GM12875 (cell line): Measurements from ENCODE around the gene PKDCC.

Source experiments
- H3K4me3 ChIP-seq: one replicate; pipeline ENCODE4 v1.5.1; 2011; ENCODE audit warnings: low read depth, low read length, control low read depth
- CTCF ChIP-seq: IDR thresholded peaks from 2 replicates; pipeline ENCODE4 v1.5.1; 2011; ENCODE audit warnings: low read depth, mild to moderate bottlenecking, control low read depth, inconsistent platforms, low read length, moderate library complexity, borderline replicate concordance; ENCODE audit not compliant: insufficient read depth

Gene PKDCC

GRCh38 chr2:42054714-42055430, 7.1 kb downstream of the PKDCC start:
- TF ChIP-seq CTCF = no peak
- no peak overlapping the region for H3K4me3 ChIP-seq

- H3K4me3 ChIP-seq = no peak overlapping the region
- TF ChIP-seq CTCF = no peak
Measured at GRCh38 chr2:42055573-42056514, 8.0 kb downstream of the PKDCC start.

DNA sequence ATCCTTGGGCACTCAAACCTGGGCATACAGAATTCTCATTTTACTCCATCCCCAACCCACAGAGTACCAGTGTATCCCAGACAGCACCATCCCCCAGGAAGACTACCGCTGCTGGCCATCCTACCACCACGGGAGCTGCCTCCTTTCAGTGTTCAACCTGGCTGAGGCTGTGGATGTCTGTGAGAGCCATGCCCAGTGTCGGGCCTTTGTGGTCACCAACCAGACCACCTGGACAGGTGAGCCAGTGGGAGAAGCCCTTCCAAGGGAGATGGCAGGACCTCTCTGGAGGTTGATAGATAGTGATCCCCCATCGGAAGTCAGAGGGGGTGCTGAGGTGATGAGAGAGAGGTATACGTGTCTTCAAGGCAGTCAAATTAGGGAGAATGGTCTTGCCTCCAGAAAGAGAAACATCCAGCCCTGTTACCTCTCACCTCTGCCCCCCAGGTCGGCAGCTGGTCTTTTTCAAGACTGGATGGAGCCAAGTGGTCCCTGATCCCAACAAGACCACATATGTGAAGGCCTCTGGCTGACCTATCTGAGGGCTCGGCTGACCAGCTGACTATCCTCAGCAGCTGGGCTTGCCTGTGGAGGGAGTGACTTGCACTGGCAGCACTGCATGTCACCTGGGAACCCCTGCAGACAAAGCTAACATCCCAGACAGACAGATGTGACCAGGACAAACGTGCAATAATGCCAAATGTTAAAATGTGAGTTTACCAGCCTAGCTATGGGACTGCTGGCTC, 9.5 kb downstream of the PKDCC start:
- no peak for TF ChIP-seq CTCF
- H3K4me3 ChIP-seq = no peak overlapping the region

- no peak for TF ChIP-seq CTCF
- H3K4me3 ChIP-seq = no peak overlapping the region
Measured at GRCh38 chr2:42057902-42058450, 10.2 kb downstream of the PKDCC start.

DNA sequence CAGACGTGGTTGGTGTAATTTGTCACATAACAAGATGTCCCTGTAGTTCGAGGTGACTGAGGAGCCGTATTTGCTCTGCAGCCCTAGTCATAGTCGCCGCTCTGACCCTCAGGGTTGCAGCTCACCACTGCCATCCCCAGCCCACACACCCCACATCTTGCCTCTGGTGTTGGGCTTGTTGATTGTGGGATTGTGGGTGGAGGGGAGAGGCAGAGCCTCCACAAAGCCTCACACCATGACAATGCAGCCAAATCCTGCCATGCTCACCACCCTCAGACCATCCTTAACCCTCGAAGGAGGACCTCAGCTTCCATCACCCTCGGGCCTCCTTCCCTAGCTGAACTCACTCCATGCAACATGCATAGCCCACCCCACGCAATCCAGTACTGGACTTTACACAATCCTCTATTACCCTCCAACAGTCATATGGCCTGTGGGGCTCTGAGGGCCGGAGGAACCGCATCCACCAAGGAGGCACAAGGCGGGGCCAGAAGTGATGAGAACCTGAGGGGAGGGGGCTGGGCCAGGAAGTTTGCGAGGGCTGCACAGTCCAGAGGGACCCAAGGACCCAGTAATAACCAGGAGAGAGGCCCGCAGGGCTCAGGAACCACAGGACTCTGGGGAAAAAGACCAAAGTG, 11.6 kb downstream of the PKDCC start:
- no peak for TF ChIP-seq CTCF
- H3K4me3 ChIP-seq = no peak overlapping the region

- no peak overlapping the region for H3K4me3 ChIP-seq
- TF ChIP-seq CTCF = 0 out of 2 replicates have a peak, but pooled peaks have one; percentile 15
Measured at GRCh38 chr2:42060028-42060427, 12.2 kb downstream of the PKDCC start.
